Activated T-cell treated with anti-CD3 and anti-CD28 coated beads for 1 hour (primary cell): ENCODE measurements around the gene NTN5.
"Not testable (repeated sequence)": the region's sequence is repeated elsewhere in the genome, so short reads cannot be mapped to it uniquely, and the experiment has no call there.

Experiments used
- DNase-seq: peaks from one replicate; pipeline ENCODE4 v3.0.0-alpha.2; 2020; ENCODE audit warnings: low read depth

NTN5 gene, protein sequence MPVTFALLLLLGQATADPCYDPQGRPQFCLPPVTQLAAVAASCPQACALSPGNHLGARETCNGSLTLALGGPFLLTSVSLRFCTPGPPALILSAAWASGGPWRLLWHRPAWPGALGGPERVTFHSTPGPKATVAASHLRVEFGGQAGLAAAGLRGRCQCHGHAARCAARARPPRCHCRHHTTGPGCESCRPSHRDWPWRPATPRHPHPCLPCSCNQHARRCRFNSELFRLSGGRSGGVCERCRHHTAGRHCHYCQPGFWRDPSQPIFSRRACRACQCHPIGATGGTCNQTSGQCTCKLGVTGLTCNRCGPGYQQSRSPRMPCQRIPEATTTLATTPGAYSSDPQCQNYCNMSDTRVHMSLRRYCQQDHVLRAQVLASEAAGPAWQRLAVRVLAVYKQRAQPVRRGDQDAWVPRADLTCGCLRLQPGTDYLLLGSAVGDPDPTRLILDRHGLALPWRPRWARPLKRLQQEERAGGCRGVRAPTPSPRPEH

DNA sequence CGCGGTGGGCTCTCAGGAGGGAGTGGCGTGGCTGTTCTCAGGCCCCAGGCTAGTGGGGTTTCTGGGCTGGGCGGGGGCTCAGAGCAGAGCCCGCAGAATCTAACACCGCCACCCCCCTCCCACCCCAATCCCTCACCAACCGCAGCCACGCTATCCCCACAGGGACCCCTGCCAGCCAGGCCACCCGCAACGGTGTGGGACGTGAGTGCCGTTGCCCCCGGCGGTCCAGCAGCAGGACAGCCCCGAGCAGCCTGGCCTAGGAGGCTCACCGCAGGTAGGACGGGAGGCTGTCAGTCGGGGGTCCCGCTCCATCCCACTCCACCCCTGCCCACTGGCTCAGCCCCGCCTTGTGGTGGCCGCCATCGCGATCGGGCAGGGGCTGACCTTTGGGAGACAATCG lies at the start of gene NTN5:
NTN5 (minus strand) TSS at position 24 of the 400 bp plus-strand sequence. CDS start 2,031 bp downstream, outside the sequence.
- DNase-seq = no peak

DNA sequence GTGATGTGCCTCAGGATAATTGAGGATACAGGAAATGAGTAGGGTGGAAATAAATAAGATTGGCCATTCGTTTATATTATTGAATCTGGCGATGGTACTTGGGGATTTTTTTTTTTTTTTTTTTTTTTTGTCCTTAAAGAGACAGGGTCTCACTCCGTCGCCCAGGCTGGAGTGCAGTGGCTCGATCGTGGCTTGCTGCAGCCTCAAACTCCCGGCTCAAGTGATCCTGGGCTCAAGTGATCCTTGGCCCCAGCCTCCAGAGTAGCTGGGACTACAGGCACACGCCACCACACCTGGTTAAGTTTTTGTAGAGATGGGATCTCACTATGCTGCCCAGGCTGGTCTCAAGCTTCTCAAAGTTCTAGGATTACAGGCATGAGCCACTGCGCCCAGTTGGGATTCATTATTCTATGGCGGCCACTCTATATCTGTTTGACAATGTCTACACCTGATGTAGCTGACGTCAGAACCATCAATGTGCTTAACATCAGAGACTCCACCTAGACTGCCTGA lies 49.4 kb upstream of the NTN5 start:
- DNase-seq = no peak

DNA sequence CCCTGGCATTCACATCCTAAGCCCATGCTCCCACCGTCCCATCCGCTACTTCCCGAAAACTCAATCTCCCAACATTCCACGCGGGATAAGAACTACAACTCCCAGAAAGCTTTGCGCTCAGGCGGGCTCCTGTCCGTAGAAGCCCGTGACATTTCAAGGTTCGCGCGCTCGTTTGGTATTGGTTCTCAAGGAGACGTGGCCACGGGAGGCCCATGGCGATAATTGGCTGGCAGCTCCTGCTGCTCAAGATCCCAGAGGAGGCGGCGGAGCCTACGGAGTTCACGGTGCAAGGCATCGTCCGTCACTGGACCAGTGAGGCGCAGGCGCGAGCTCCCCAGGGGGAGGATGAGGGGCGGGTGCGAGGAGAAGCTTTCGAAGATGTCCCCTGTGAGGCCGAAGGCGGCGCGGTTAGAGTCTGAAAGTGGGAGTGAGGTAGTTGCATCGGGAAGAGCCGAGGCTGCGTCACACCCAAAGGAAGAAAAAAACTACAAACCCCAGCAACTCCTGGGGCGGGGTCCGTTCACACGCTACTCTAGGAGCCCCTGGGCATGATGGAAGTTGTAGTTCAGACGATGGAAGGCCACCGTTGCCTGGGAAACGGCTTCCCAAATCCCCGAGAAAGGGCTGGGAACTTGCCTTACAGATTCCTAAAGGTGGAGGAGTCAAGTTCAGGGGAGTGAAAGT lies 47.9 kb upstream of the NTN5 start:
- peak; percentile 82 for DNase-seq

DNA sequence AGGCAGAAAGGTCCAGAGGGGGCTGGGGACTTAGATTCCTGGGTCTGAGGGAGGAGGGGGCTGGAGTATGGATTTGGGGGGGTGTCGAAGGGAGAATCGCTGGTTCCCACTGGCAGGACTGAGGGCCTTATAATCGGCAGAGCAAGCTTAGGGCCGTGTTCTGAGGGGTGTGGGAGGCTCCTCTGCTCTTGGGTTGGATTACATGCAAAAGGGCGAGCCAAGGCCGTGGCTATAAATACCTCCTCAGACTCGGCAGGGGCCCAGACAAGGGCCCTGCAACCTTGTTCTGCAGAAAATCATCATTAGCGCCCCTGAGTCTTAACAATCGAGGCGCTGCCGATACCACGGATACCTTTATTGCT lies 47.4 kb upstream of the NTN5 start:
- DNase-seq = no peak

DNA sequence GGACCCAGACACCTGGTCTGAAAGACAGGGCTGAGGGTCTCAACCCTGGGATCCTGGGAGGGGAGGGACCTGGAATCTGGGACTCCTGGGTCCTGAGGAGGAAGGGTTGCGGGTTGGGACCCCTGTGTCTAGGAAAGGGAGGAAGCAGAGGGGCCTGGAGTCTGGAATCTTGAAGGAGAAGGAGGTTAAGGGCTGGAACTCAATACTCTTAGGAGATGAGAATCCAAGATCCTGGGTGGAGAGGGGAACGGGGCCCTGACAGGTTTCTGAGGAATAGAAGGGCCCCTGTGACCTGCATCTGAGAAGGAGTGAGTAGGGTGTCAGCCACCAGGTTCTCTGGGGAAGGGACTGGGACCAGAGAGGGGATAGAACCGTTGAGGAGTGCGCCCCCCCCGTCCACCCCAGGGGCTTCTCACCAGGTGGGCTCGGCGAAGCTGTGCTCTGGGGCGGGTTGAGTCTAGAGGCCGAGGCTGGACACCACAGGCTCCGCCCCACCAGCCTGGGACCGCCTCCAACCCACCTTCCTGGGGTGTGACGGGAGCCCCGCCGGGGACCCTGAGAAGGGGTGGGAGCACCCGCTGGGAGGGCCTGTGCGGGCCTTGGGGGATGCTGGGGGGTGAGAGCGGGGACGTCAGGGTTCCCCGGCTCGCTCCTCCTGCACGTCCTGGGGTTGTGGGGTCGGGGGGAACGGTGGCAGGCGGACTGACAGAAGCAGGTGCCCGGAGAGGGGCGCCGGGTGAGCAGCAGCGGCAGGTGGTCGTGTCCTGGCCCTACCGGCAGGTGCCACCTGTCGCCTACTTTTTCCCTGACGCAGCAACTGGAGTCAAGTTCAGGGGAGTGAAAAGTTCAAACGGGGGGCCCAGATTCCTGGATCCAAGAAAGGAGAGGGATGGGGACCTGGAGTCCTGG lies 46.7 kb upstream of the NTN5 start, which contains the start of gene MAMSTR:
MAMSTR (minus strand) TSS at position 463 of the 909 bp plus-strand sequence. CDS start 694 bp downstream, outside the sequence.
- no peak for DNase-seq

DNA sequence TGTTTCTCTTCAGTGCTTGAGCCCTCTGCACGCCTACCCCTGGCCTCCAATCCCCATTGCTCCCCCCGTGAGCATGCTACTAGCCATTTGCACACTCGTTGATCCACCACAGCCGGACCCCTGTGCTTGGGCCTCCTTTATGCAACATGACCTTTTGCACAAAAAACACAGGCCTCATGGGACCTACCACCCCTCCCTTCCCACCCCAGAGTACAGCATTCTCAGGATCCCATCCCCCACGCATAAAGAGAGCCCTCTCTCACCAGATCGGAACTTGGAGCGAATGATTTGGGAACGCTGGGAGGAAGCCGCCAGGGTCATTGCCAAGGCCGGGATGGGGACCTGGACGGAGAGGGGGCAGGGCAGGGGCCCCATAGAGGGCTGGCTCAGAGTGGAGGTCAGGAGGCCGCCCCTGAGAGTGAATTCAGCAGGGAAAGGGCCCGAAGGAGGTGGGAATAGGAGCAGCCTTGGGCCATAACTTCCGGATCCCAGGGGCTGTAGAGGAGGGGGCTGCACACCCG lies 46.0 kb upstream of the NTN5 start:
- no peak for DNase-seq

DNA sequence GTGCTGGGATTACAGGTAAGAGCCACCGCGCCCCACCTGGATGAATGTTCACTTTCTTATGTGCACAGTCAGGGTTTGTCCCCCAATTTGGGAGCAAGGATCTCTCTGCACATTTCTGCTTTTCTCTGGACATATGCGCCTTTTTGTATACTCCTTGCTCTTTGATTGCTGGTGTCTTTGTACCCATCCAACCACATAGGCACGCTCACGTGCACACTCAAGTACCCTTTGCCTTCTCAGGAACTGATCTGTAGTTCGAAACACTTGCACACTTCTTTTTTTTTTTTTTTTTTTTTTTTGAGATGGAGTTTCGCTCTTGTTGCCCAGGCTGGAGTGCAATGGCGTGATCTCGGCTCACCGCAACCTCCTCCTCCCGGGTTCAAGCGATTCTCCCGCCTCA lies 45.3 kb upstream of the NTN5 start:
- DNase-seq = not testable (repeated sequence)

DNA sequence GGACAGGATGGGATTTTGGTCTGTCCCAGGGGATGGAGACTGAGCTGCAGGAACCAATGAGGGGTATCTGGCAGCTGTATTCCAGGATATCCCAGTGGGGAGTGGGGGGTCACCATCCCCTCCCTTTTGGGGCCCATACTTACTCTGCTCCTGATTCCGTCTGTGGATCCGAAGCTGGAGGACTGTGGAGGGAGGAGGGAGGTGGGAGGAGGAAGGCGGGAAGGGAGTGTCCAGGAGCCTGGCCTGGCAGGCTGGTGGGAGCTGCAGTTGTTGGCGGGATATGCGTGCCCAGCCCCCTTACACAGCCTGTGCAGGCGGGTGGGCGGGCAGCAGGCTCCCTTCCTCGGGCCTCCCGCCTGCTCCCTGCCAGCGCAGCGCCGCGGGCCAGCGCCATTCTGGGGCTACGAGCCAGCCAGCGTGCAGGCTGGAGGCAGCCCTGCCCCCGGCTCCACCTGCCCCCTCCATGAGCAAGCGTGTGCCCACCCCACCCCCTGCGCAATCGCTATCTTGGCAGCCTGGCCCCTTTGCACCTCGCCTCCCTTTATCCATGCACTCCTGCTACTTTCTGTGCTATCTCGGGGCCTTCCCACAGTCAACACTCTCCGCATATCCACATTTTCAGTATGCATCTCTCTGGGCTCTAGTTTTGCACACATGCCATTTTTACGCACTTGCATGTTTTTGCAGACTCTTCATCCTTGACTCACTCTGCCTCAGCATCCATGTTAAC lies 43.9 kb upstream of the NTN5 start:
- no peak for DNase-seq

DNA sequence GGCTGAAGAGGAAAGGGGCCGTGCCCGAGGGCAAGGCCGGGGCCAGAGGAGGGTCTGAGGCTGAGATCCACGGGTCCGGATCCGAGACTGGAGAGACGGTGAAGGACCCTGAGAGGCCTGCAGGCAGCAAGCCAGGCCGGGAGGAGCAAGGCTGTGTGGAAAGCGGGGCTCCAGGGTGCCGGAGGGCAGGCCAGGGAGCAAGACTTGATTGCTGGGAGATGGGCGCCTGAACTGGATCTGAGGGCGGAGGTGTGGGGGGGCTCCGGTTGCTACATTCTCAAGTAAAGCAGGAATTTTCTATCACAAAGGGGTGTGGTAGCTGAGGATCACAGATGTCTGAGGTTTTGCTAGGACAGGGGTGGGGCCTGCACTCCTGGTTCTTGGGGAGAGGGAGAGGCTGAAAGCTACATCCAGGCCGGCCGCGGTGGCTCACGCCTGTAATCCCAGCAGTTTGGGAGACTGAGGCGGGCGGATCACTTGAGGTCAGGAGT lies 42.9 kb upstream of the NTN5 start:
- DNase-seq = no peak

DNA sequence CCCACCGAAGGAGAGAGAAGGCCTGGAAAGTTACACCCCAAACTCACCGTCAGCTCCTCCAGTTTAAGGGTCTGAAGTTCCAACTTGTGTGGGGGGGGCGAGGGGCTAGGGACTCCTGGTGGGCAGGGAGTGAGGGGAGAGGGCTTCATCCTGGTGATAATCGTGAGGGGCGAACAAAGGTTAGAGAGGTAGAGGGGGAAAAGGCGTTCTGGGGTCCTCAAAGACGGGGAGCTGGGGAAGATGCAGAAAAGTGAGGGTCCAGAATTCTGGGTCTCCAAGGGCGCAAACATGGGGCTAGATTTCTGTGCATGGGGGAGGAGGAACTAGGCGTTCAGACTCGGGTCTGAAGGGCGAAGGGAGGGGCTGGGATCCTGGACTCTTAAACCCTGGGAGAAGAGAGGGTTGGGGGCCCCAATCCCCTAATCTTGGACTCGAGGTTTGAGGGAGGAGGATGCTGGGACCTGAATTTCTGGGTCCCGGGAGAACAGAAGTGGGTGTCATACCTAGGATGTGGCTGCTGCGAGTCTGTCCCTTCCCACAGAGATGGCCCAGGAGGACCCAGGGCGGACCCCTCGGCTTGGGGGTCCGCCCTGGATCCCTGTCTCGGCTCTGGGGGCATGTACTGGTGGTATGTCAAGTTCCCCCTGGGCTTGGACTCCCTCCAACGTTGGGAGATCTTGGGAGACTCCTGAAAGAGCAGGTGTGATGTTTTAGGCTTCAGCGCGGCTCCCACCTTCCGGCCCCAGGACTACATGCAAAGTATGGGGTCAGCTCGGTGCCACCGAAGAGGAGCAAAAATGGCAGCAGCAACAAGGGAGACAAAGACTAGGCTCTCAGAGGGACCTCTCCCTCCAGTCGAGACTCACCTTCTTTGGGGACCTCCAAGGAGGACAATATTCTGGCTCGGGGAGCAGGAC lies 42.2 kb upstream of the NTN5 start:
- no peak for DNase-seq

DNA sequence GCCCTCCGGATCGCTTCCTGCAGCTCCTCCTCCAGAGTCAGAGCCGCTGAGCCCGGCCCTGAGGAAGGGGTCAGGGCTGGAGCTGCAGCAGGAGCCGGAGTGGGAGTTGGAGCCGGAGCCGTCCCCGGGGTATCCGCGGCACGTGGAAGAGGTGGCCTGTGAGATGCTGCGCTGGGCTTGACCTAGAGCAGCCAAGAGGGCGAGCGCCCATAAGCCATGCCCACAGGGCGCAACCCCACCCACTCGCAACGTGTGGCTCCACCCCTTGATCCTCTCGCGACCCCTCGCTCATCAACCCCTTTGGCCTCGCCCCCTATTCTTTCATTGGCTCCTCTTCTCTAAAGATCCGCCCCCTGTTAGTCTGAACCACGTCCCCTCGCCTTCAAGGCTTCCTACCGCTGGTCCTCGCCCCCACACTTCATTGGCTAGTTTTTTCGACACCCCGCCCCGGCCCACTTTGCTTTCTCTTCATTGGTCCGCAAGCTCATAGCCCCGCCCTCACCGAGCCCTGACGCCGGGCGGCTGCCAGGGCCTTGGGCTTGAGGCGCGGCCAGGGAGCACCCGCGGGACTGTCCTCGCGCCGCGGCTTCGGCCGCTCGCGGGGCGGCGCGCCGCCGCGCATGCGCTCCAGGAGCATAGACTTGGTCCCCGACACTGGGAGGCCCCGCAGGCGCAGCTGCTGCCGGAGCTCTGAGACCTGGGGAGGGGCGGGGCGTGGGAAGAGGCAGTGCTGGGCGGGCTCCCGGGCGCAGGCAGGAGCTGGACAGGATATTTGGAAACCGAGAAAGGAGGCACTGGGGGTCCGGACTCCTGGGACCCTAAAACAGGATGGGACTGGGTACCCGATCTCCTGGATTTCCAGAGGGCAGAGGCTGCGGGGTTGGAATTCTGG lies 41.3 kb upstream of the NTN5 start:
- DNase-seq = peak; percentile 91

DNA sequence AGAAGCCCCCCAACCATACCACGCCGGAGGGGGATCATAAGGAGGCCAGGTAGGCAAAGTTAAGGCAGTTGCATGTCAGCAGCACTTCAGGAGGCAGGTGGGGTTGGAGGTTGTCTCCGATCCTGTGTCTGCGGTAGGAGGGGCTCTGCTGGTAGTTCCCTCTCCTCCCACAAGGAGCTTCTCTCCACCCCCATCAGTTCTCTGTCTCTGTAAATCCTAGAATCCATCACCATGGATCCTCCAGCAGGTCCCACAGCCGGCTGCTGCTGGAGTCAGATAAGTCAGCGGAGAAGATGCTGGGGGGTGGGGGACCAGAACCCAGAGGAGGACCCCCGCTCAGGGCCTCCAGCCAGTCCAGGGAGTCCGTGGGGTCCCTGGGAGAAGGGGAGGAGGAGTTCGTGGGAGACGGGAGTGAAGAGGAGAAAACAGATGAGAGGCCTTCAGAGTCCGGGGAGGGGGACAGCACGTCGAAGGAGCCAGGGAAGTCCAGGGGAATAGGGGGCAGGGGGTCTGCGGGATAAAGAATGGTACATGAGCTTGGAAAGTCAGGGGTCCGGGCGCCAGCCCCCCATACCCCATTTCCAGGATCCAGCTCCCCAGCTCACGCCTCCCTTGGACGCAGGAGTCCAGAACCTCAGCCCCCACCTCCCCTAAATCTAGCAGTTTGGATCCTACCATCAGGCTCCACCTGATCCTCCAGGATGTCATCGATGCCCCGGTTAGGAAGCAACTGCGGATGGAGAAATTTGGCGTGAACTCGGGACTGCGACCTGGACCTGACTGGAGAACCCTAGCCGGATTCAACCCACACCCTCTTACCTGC lies 40.4 kb upstream of the NTN5 start:
- no peak for DNase-seq

DNA sequence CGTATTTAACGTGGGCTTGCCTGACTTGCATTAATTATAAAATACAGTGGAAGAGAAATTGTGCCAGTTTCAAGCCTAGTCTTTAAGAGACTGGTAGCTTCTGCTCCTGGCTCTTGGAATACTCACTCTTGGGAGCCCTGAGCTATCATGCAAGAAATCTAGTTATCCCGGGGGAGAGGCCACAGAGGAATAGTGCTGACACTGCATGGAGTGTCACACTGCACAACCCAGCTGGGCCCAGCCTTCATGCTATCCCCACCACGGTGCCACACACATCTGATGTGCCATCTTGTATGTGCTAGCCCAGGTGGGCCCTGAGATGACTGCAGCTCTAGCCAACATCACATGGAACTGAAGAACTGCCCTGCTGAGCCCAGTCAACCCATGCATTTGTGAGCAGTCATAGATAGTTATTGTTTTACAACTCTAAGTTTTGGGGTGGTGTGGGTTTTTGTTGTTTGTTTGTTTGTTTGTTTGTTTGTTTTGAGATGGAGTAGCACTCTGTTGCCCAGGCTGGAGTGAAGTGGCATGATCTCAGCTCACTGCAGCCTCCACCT lies 38.4 kb upstream of the NTN5 start:
- no peak for DNase-seq

DNA sequence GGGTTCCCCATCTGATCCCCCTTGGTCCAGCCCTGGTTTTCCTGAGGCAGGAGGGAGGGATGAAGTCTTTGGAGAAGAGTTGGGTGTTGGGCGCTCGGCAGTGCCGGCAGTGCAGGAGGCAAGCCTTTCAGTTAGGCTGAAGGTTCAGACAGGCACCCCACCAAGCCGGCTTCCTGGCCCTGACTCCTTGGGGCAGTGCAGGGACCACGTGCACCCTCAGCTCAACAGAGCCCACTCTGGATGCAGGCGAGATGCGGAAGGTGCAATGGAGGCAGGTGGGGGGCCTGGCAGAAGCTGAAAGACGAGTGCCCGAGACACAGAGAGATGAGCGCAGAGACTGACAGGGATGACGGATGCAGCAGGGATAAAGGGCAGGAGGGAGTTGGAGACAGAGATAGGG lies 35.7 kb upstream of the NTN5 start:
- no peak for DNase-seq

DNA sequence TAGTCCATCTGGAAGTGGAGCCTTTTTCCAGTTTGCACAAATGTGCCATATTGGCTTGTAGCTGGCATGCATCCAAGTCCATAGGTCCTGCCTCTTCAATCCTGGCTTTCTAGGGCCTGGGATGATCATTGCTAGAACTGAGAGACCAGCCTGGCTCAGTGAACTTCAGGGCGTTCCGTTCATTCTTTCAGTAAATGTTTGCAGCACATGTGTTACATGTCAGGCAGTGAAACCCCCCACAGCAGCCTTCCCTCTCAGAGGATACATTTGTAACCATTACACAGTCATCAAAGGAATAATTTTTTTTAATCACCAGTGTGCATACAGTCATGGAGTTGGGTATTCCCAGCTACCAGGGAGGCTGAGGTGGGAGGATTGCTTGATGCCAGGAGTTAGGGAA lies 32.6 kb upstream of the NTN5 start:
- DNase-seq = no peak

DNA sequence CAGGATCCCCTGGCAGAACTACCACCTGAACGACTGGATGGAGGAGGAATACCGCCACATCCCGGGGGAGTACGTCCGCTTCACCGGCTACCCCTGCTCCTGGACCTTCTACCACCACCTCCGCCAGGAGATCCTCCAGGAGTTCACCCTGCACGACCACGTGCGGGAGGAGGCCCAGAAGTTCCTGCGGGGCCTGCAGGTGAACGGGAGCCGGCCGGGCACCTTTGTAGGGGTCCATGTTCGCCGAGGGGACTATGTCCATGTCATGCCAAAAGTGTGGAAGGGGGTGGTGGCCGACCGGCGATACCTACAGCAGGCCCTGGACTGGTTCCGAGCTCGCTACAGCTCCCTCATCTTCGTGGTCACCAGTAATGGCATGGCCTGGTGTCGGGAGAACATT lies 30.5 kb upstream of the NTN5 start:
- DNase-seq = no peak

DNA sequence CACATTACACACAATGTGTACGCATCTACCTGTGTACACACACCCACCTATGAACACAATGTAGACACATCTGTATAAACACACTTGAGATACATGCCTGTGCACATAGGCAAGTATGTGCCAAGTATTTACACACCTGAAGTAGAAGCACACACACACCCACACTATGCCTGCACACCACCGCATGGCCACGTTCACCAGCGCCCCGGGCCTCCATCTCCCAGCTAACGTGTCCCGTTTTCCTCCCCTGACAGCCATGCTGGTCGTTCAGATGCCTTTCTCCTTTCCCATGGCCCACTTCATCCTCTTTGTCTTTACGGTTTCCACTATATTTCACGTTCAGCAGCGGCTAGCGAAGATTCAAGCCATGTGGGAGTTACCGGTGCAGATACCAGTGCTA lies 29.9 kb upstream of the NTN5 start:
- DNase-seq = no peak

DNA sequence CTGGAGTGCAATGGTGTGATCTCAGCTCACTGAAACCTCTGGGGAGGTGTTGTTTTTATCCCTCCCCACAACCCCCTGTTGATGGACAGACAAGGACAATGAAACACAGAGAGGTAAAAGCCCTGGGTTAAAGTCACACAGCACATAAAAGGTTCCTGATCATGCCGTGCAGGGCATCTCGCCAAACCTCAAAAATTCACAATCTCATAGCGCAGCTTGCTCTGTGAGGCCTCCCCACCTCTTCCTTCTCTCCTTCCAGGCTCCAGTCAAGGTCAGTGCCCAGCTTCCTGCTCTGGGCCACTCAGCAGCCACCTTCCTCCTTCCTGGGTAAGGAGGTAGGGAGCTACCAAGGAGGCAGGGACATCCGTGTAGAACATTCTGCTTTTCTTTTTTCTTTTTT lies 25.2 kb upstream of the NTN5 start:
- no peak for DNase-seq
